ENCODE results near the gene RCSD1. TPM values are rescaled to one million over a fixed set of nuclear protein-coding genes. Genes with fewer than 3 reads are reported as not detected.
A peak's percentile ranks its signal among the peaks of the same experiment; 100 is the strongest.

The RCSD1 gene
- total and polyA plus RNA-seq, 2 experiments from 2014 or later = 0.77 to 0.80 TPM

- 96% methylated on average over 4 of the region's 4 CpGs for WGBS (ENCODE audit: low lambda C conversion rate, missing lambda C conversion rate)
- DNase-seq (ENCODE audit: low spot score) = no peak
- H3K79me2 ChIP-seq = peaks cover 100% of the 10 kb centered on the region
- no peak overlapping the region for H3K4me2 ChIP-seq
- no peak overlapping the region for H2AFZ ChIP-seq
- no peaks in the 10 kb centered on the region for H3K9me3 ChIP-seq (ENCODE audit: low read depth)
- no peaks in the 10 kb centered on the region for H3K36me3 ChIP-seq (replicated peaks; ENCODE audit: insufficient read depth, low read depth)
- no peak for TF ChIP-seq EZH2phosphoT487 (IDR thresholded peaks at IDR 0.05; ENCODE audit: low read depth, severe bottlenecking, unreplicated experiment)
- TF ChIP-seq EZH2 (IDR thresholded peaks at IDR 0.05; ENCODE audit: borderline replicate concordance) = no peak
- TF ChIP-seq, protein P1, sequence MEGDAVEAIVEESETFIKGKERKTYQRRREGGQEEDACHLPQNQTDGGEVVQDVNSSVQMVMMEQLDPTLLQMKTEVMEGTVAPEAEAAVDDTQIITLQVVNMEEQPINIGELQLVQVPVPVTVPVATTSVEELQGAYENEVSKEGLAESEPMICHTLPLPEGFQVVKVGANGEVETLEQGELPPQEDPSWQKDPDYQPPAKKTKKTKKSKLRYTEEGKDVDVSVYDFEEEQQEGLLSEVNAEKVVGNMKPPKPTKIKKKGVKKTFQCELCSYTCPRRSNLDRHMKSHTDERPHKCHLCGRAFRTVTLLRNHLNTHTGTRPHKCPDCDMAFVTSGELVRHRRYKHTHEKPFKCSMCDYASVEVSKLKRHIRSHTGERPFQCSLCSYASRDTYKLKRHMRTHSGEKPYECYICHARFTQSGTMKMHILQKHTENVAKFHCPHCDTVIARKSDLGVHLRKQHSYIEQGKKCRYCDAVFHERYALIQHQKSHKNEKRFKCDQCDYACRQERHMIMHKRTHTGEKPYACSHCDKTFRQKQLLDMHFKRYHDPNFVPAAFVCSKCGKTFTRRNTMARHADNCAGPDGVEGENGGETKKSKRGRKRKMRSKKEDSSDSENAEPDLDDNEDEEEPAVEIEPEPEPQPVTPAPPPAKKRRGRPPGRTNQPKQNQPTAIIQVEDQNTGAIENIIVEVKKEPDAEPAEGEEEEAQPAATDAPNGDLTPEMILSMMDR (IDR thresholded peaks at IDR 0.05; ENCODE audit: poor library complexity) = no peak
- H3K27ac ChIP-seq = no peak overlapping the region
- H3K9me2 ChIP-seq (replicated peaks; ENCODE audit: insufficient read depth) = no peaks in the 10 kb centered on the region
- no peak overlapping the region for H3K4me3 ChIP-seq
- peaks cover 56% of the 10 kb centered on the region for H4K20me1 ChIP-seq (ENCODE audit: insufficient read depth, poor library complexity, severe bottlenecking)
- peaks cover 2% of the 10 kb centered on the region for H3K4me1 ChIP-seq (ENCODE audit: insufficient read depth)
- H3K27me3 ChIP-seq = no peaks in the 10 kb centered on the region
Measured at GRCh38 chr1:167734227-167734626, 104.2 kb downstream of the RCSD1 start.

DNA sequence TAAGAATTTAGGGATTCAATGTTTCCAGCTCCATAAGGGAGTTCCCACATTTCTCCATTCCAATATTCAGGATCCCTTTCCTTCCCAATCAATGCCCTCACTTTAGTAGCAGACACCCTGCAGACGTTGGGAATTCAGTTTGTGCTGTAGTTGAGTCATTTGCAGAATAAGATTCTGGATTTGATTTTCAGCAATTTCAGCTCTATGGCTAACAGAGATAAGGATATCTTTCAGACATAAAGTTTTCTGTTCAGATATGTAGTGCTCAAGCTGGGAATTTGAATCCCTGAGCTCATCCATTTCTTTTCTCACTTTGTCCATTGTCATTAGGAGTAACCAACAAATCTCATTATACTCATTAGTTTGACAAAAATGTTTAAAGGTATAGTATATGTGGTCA, 104.8 kb downstream of the RCSD1 start:
- no peak overlapping the region for H3K4me3 ChIP-seq
- H3K27ac ChIP-seq = no peak overlapping the region
- no peaks in the 10 kb centered on the region for H3K9me3 ChIP-seq (ENCODE audit: low read depth)
- no peak overlapping the region for H3K4me2 ChIP-seq
- peaks cover 100% of the 10 kb centered on the region for H3K79me2 ChIP-seq
- H2AFZ ChIP-seq = no peak overlapping the region
- H3K9me2 ChIP-seq (replicated peaks; ENCODE audit: insufficient read depth) = no peaks in the 10 kb centered on the region
- peaks cover 50% of the 10 kb centered on the region for H4K20me1 ChIP-seq (ENCODE audit: insufficient read depth, poor library complexity, severe bottlenecking)
- H3K36me3 ChIP-seq (replicated peaks; ENCODE audit: insufficient read depth, low read depth) = no peaks in the 10 kb centered on the region
- WGBS (ENCODE audit: low lambda C conversion rate, missing lambda C conversion rate) = 81% methylated on average over 1 of the region's 1 CpG
- no peak for DNase-seq (ENCODE audit: low spot score)
- H3K4me1 ChIP-seq (ENCODE audit: insufficient read depth) = peaks cover 3% of the 10 kb centered on the region
- H3K27me3 ChIP-seq = no peaks in the 10 kb centered on the region
- no peak for TF ChIP-seq EZH2 (IDR thresholded peaks at IDR 0.05; ENCODE audit: borderline replicate concordance)
- TF ChIP-seq EZH2phosphoT487 (IDR thresholded peaks at IDR 0.05; ENCODE audit: low read depth, severe bottlenecking, unreplicated experiment) = no peak

DNA sequence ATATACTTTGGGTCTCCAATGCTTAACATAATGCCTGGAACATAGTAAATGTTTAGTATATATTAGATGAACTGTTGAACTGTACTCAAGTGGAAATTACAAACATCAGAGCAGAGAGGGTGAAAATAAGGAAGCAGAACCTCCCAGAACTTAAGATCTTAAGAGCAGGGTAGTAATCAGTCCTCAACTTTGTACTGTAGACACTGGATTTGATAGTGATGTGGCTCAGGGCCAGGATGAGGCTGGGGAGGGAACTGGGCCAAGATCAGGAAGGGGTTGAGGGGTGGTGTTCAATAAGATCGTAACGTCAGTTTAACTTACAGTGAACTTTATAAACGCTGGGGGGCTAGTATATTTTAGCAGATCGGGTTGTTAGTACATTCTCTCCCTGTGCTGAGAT, 107.1 kb downstream of the RCSD1 start:
- Histone ChIP-seq H3K27ac (peak overlapping the region; percentile 7), H3K79me2 (peaks cover 100% of the 10 kb centered on the region)
- DNase-seq (ENCODE audit: low spot score) = no peak

GRCh38 chr1:167738158-167738557, 108.1 kb downstream of the RCSD1 start:
- peaks cover 13% of the 10 kb centered on the region for H3K4me1 ChIP-seq (ENCODE audit: insufficient read depth)
- H3K79me2 ChIP-seq = peaks cover 100% of the 10 kb centered on the region
- H3K36me3 ChIP-seq (replicated peaks; ENCODE audit: insufficient read depth, low read depth) = no peaks in the 10 kb centered on the region

More for the DNA sequence above, 107.1 kb downstream of the RCSD1 start:
- H2AFZ ChIP-seq = no peak overlapping the region
- TF ChIP-seq EZH2phosphoT487 (IDR thresholded peaks at IDR 0.05; ENCODE audit: low read depth, severe bottlenecking, unreplicated experiment) = no peak
- TF ChIP-seq, protein P1 (IDR thresholded peaks at IDR 0.05; ENCODE audit: poor library complexity) = no peak
- no peak for TF ChIP-seq EZH2 (IDR thresholded peaks at IDR 0.05; ENCODE audit: borderline replicate concordance)
- no peaks in the 10 kb centered on the region for H3K9me3 ChIP-seq (ENCODE audit: low read depth)
- no peaks in the 10 kb centered on the region for H3K27me3 ChIP-seq
- no peak overlapping the region for H3K4me2 ChIP-seq
- H3K36me3 ChIP-seq (replicated peaks; ENCODE audit: insufficient read depth, low read depth) = no peaks in the 10 kb centered on the region
- WGBS (ENCODE audit: low lambda C conversion rate, missing lambda C conversion rate) = 95% methylated on average over 4 of the region's 4 CpGs
- no peak overlapping the region for H3K4me3 ChIP-seq
- no peaks in the 10 kb centered on the region for H3K9me2 ChIP-seq (replicated peaks; ENCODE audit: insufficient read depth)
- peaks cover 8% of the 10 kb centered on the region for H3K4me1 ChIP-seq (ENCODE audit: insufficient read depth)
- H4K20me1 ChIP-seq (ENCODE audit: insufficient read depth, poor library complexity, severe bottlenecking) = peaks cover 40% of the 10 kb centered on the region

More at GRCh38 chr1:167738158-167738557, 108.1 kb downstream of the RCSD1 start:
- Histone ChIP-seq H3K27ac (no peak overlapping the region), H4K20me1 (ENCODE audit: insufficient read depth, poor library complexity, severe bottlenecking) (peaks cover 35% of the 10 kb centered on the region), H3K27me3 (no peaks in the 10 kb centered on the region), H3K4me2 (no peak overlapping the region), H3K9me3 (ENCODE audit: low read depth) (no peaks in the 10 kb centered on the region), H3K4me3 (no peak overlapping the region), H2AFZ (no peak overlapping the region), H3K9me2 (replicated peaks; ENCODE audit: insufficient read depth) (no peaks in the 10 kb centered on the region)
- WGBS (ENCODE audit: low lambda C conversion rate, missing lambda C conversion rate) = 89% methylated on average over 8 of the region's 8 CpGs
- no peak for DNase-seq (ENCODE audit: low spot score)
- TF ChIP-seq EZH2phosphoT487 (IDR thresholded peaks at IDR 0.05; ENCODE audit: low read depth, severe bottlenecking, unreplicated experiment) (no peak), EZH2 (IDR thresholded peaks at IDR 0.05; ENCODE audit: borderline replicate concordance) (no peak)
- TF ChIP-seq, protein P1 (IDR thresholded peaks at IDR 0.05; ENCODE audit: poor library complexity) = no peak

All from hepatocyte (in vitro differentiated cells).